ENCODE data around the gene CECR2. TPM values are rescaled to one million over a fixed set of nuclear protein-coding genes. Genes with fewer than 3 reads are reported as not detected.

CECR2 gene
- total and polyA plus RNA-seq, 12 donors = 1.1 to 9.1 (median 6.3) TPM

GRCh38 chr22:17477391-17477833, 108.2 kb downstream of the CECR2 start:
- Histone ChIP-seq H3K9me3 (no peaks in the 10 kb centered on the region), H3K27me3 (no peaks in the 10 kb centered on the region), H3K36me3 (no peaks in the 10 kb centered on the region), H3K4me3 (peak overlapping the region in 9 of 10 donors; percentile 7 to 48 (median 38)), H3K27ac (peak overlapping the region in 7 of 10 donors; percentile 12 to 56 (median 42)), H3K4me1 (peaks cover 0 to 33% (median 13%) of the 10 kb centered on the region in 9 donors)
- peak; percentile 56 to 95 (median 86) for ATAC-seq
- no peak for TF ChIP-seq CTCF (IDR thresholded peaks at IDR 0.05)
- WGBS, 2 donors = 17 to 25% methylated on average over 14 of the region's 14 CpGs
- DNase-seq = peak; percentile 23 to 29
- intact Hi-C loops (cut with DNase I) = loop anchor here in 5 of 10 donors (1.0 to 10.0 kb wide), 5 partner anchors 28 to 113 kb away; partner anchors contain the start of gene CECR2 (in 3 of the 5)

- H3K27ac ChIP-seq = no peak overlapping the region
- no peaks in the 10 kb centered on the region for H3K27me3 ChIP-seq
- DNase-seq (no peak), ATAC-seq (no peak)
- intact Hi-C loops (cut with DNase I) = loop anchor here in 4 of 10 donors (5.0 to 10.0 kb wide), 4 partner anchors 42 to 114 kb away; partner anchors contain the start of gene CECR2 (in 3 of the 4)
- H3K4me3 ChIP-seq = no peak overlapping the region
- no peak for TF ChIP-seq CTCF (IDR thresholded peaks at IDR 0.05)
- no peaks in the 10 kb centered on the region for H3K36me3 ChIP-seq
- WGBS, 2 donors = 90 to 94% methylated on average over 2 of the region's 2 CpGs
- H3K9me3 ChIP-seq = no peaks in the 10 kb centered on the region
- H3K4me1 ChIP-seq = peaks cover 0 to 23% (median 3%) of the 10 kb centered on the region in 9 donors
Measured at GRCh38 chr22:17479135-17479534, 109.9 kb downstream of the CECR2 start.

- DNase-seq (no peak), ATAC-seq (no peak)
- no peak overlapping the region for H3K27ac ChIP-seq
- 93% methylated on average over 5 of the region's 5 CpGs for WGBS, 2 donors
- no peak for TF ChIP-seq CTCF (IDR thresholded peaks at IDR 0.05)
- H3K27me3 ChIP-seq = no peaks in the 10 kb centered on the region
- no peaks in the 10 kb centered on the region for H3K9me3 ChIP-seq
- H3K4me1 ChIP-seq = peaks cover 0 to 28% (median 3%) of the 10 kb centered on the region in 9 donors
- no peak overlapping the region for H3K4me3 ChIP-seq
- no peaks in the 10 kb centered on the region for H3K36me3 ChIP-seq
- intact Hi-C loops (cut with DNase I) = loop anchor here in 1 of 10 donors (10.0 kb wide), 1 partner anchor 107 kb away; no protein-coding TSS in a partner anchor
Measured at GRCh38 chr22:17481424-17481823, 112.2 kb downstream of the CECR2 start.

- DNase-seq = no peak
Measured at GRCh38 chr22:17483688-17484372, 114.6 kb downstream of the CECR2 start.

More at GRCh38 chr22:17483688-17484372, 114.6 kb downstream of the CECR2 start:
- intact Hi-C loops (cut with DNase I) = loop anchor here in 1 of 10 donors (10.0 kb wide), 1 partner anchor 109 kb away; no protein-coding TSS in a partner anchor
- no peak overlapping the region for H3K4me3 ChIP-seq
- peak; percentile 38 to 92 (median 82) for ATAC-seq
- H3K9me3 ChIP-seq = no peaks in the 10 kb centered on the region
- WGBS, 2 donors = 54% methylated on average over 2 of the region's 2 CpGs
- H3K4me1 ChIP-seq = peaks cover 0 to 13% (median 0%) of the 10 kb centered on the region in 9 donors
- H3K27ac ChIP-seq = peak overlapping the region in 7 of 10 donors; percentile 3 to 71 (median 28)
- TF ChIP-seq CTCF (IDR thresholded peaks at IDR 0.05) = no peak
- no peaks in the 10 kb centered on the region for H3K36me3 ChIP-seq
- no peaks in the 10 kb centered on the region for H3K27me3 ChIP-seq
